CD4-positive, alpha-beta memory T cell (primary cell): Measurements from ENCODE around the gene ZNF516. TPM values are rescaled to one million over a fixed set of nuclear protein-coding genes. Genes with fewer than 3 reads are reported as not detected.
A peak's percentile ranks its signal among the peaks of the same experiment; 100 is the strongest.

Experiments used
- CTCF ChIA-PET: fragments of 350-600 bp; sonication (Branson Sonifier 250); formaldehyde crosslinking; loops from one replicate; lab custom pipeline; 2021; ENCODE audit warnings: inconsistent platforms; ENCODE audit not compliant: partially characterized antibody; lab: Charles Lee
- POLR2A ChIA-PET: fragments of 350-600 bp; sonication (Branson Sonifier 250); formaldehyde crosslinking; loops from one replicate; lab custom pipeline; 2021; ENCODE audit not compliant: partially characterized antibody; lab: Charles Lee
- DNase-seq, 5 donors: peaks; one replicate each; pipeline versions ENCODE4 v3.0.0 to v3.0.0-alpha.2; 2020 to 2022; ENCODE audit warnings: mixed read lengths in 1 of 5
- H3K27ac ChIP-seq: one replicate; pipeline ENCODE4 v1.7.0; 2013; ENCODE audit warnings: low read depth, low read length
- H3K27me3 ChIP-seq: 2 replicates; pipeline ENCODE4 v1.7.0; 2013; ENCODE audit warnings: mild to moderate bottlenecking, low read length, moderate library complexity; ENCODE audit not compliant: insufficient read depth
- H3K36me3 ChIP-seq: 2 replicates; pipeline ENCODE4 v1.7.0; 2013; ENCODE audit warnings: mild to moderate bottlenecking, low read length, moderate library complexity; ENCODE audit not compliant: insufficient read depth
- H3K4me1 ChIP-seq: 2 replicates; pipeline ENCODE4 v1.7.0; 2013; ENCODE audit warnings: mild to moderate bottlenecking, low read length, moderate library complexity; ENCODE audit not compliant: insufficient read depth
- H3K4me3 ChIP-seq, 2 donors: one replicate each; pipeline ENCODE4 v1.7.0; 2013; ENCODE audit warnings: low read length in 2 of 2, mild to moderate bottlenecking in 1 of 2
- H3K9me3 ChIP-seq, 2 donors: one replicate each; pipeline ENCODE4 v1.7.0; 2013; ENCODE audit warnings: low read length in 2 of 2, control low read depth in 1 of 2; ENCODE audit not compliant: control insufficient read depth in 1 of 2
- H3K27ac Mint-ChIP-seq, 7 donors: one replicate each; pipeline ENCODE4 v1.8.0; 2020 to 2021; ENCODE audit warnings: mixed read lengths in 7 of 7, mild to moderate bottlenecking in 6 of 7, inconsistent platforms in 3 of 7, moderate library complexity in 3 of 7
- H3K27me3 Mint-ChIP-seq, 2 donors: one replicate each; pipeline ENCODE4 v1.8.0; 2020 to 2021; ENCODE audit warnings: mixed read lengths in 2 of 2
- H3K36me3 Mint-ChIP-seq, 2 donors: one replicate each; pipeline ENCODE4 v1.8.0; 2020 to 2021; ENCODE audit warnings: mixed read lengths in 2 of 2, inconsistent platforms in 1 of 2, mild to moderate bottlenecking in 1 of 2
- H3K4me1 Mint-ChIP-seq, 4 donors: one replicate each; pipeline ENCODE4 v1.8.0; 2020 to 2021; ENCODE audit warnings: mixed read lengths in 4 of 4, mild to moderate bottlenecking in 1 of 4
- H3K4me3 Mint-ChIP-seq, 8 donors: one replicate each; pipeline ENCODE4 v1.8.0; 2020 to 2021; ENCODE audit warnings: mixed read lengths in 8 of 8, mild to moderate bottlenecking in 7 of 8, moderate library complexity in 6 of 8, inconsistent platforms in 3 of 8
- H3K9me3 Mint-ChIP-seq, 8 donors: one replicate each; pipeline ENCODE4 v1.8.0; 2020 to 2021; ENCODE audit warnings: mixed read lengths in 8 of 8, mild to moderate bottlenecking in 5 of 8, inconsistent platforms in 3 of 8, moderate library complexity in 1 of 8
- intact Hi-C: fragments of 100-400 bp; cut with micrococcal nuclease; formaldehyde crosslinking; loops from one replicate; pipeline ENCODE4 v1.15.1; 2023
- polyA plus RNA-seq, 2 donors: library from polyadenylated mRNA; unstranded; fragments of 300-500 nt; fragmentation: Illumina TruSeq; gene quantifications; one replicate each; pipeline ENCODE4 v1.2.3, GENCODE V29; 2021
- total RNA-seq, 2 experiments: library from RNA; stranded (reverse); gene quantifications; one replicate each; pipeline ENCODE4 v1.2.3, GENCODE V29; 2021

Gene ZNF516
- total and polyA plus RNA-seq, 4 experiments from 2014 or later: 0.25 to 9.9 (median 4.9) TPM

DNA sequence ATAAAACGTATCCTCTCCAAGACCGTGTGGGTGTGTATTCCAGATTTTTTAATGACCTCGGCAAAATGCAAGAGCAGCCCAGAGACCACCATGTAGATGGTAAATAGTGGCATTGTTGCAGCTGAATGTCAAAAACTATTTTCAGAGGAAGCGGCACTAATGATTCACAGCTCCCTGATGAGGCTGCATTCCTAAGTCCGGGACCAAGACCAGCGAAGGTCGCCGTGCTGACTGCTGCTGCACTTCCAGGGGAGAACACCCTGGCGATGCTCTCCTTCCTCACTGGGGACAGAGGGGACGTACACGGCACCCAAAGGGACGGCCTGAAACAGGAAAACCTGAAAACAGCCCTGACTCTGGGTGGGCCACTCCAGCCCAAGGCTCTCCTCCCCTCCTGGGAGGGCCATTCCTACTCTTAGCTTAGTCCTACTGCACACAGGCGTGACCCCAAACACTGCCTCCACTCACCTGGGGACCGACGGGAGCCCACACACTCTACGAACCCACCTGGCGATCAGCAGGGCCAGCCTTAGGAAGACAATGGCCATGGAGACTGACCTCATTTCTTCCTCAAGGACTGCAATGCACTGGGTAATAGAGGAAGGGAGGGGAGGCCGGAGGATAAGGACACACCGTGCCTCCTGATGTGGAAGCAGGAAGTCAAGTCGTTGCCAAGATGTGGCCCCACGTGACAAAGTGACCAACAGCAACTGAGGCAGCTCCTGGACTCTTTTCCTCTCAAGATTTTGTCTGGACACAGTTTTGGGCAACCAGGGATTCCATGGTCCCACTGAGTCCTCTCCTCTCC is 82.8 kb downstream of the ZNF516 start:
- POLR2A ChIA-PET: no interaction called here

GRCh38 chr18:76410660-76411417 is 84.2 kb downstream of the ZNF516 start:
- Mint-ChIP-seq H3K36me3 (no peaks in the 10 kb centered on the region), H3K4me1 (peaks cover 0 to 27% (median 7%) of the 10 kb centered on the region in 4 donors), H3K4me3 (peak overlapping the region in 1 of 8 donors; percentile 5), H3K27ac (peak overlapping the region in 2 of 7 donors; percentile 1 to 53), H3K9me3 (peaks cover 0 to 2% (median 0%) of the 10 kb centered on the region in 8 donors), H3K27me3 (peaks cover 3 to 4% of the 10 kb centered on the region in 2 donors)
- H3K27me3 ChIP-seq: no peaks in the 10 kb centered on the region
- H3K36me3 ChIP-seq: no peaks in the 10 kb centered on the region
- CTCF ChIA-PET: interaction anchor here (3.7 kb wide), 1 partner anchor 12 kb away, joined by 29 read pairs; no protein-coding TSS in a partner anchor
- no peak overlapping the region for H3K27ac ChIP-seq
- H3K9me3 ChIP-seq: no peaks in the 10 kb centered on the region
- H3K4me1 ChIP-seq: peaks cover 10% of the 10 kb centered on the region
- H3K4me3 ChIP-seq: no peak overlapping the region
- POLR2A ChIA-PET: no interaction called here
- no peak for DNase-seq
- intact Hi-C loops: no loop called here

More for the DNA sequence above, 82.8 kb downstream of the ZNF516 start:
- H3K9me3 Mint-ChIP-seq: peaks cover 0 to 2% (median 0%) of the 10 kb centered on the region in 8 donors
- Histone ChIP-seq H3K27me3 (no peaks in the 10 kb centered on the region), H3K4me3 (no peak overlapping the region), H3K27ac (no peak overlapping the region), H3K36me3 (no peaks in the 10 kb centered on the region), H3K9me3 (no peaks in the 10 kb centered on the region), H3K4me1 (peaks cover 10% of the 10 kb centered on the region)
- CTCF ChIA-PET: no interaction called here
- no peak overlapping the region for H3K4me3 Mint-ChIP-seq
- no peak for DNase-seq
- peaks cover 3% of the 10 kb centered on the region in 2 donors for H3K27me3 Mint-ChIP-seq
- no peak overlapping the region for H3K27ac Mint-ChIP-seq
- H3K36me3 Mint-ChIP-seq: no peaks in the 10 kb centered on the region
- intact Hi-C loops: no loop called here
- peaks cover 0 to 22% (median 4%) of the 10 kb centered on the region in 4 donors for H3K4me1 Mint-ChIP-seq

DNA sequence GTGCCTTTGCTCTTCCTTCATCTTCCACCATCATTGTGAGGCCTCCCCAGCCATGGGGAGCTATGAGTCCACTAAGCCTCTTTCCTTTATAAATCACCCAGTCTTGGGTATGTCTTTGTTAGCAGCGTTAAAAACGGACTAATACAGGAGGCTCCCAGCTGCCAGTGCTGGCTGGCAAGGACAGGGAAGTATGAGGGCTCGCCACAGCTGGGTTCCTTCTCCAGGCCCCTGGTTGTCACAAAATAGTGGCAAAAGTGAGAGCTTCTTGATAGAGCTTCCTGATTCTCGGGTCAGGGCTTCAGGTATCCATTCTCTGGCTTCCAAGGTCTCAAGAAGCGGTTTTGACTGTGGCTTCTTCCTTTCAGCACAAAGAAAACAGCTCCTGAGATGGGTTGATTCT is 85.0 kb downstream of the ZNF516 start:
- Histone ChIP-seq H3K4me1 (peaks cover 10% of the 10 kb centered on the region), H3K9me3 (no peaks in the 10 kb centered on the region), H3K27ac (no peak overlapping the region), H3K36me3 (no peaks in the 10 kb centered on the region), H3K4me3 (no peak overlapping the region), H3K27me3 (no peaks in the 10 kb centered on the region)
- no peak overlapping the region for H3K4me3 Mint-ChIP-seq
- H3K27me3 Mint-ChIP-seq: peaks cover 3 to 4% of the 10 kb centered on the region in 2 donors
- CTCF ChIA-PET: interaction anchor here (1.8 to 3.7 kb wide), 2 partner anchors 11 to 299 kb away, joined by 6 to 29 read pairs; no protein-coding TSS in a partner anchor
- H3K36me3 Mint-ChIP-seq: no peaks in the 10 kb centered on the region
- H3K4me1 Mint-ChIP-seq: peaks cover 0 to 28% (median 7%) of the 10 kb centered on the region in 4 donors
- H3K27ac Mint-ChIP-seq: no peak overlapping the region
- POLR2A ChIA-PET: no interaction called here
- peaks cover 0 to 2% (median 0%) of the 10 kb centered on the region in 8 donors for H3K9me3 Mint-ChIP-seq
- intact Hi-C loops: no loop called here
- DNase-seq: no peak

DNA sequence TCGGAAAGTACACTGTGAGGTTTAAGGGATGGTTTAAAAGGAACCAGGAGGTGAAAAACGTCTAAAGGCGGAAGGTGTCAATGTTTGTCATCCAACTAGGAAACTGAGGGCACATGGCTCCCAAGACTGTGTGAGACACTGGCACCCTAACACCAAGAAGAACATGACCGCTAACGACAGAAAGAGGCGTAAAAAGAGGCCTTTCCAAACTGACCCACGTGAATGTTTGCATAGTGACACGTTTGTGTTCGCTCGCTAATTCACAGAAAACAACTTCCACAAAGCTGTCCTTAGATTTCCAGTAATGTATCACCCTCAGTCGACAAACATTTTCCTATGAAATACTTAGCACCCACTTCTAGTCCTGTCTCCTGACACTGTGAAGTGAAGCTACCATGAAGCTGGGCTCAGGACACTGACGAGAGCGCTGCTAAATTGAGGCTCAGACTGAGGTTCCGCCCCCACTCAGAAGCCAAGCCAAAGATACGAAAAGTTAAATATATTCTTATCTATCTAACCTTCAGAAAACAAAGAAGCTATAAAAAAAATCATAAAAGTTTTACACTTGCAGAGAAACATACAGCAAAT is 86.5 kb downstream of the ZNF516 start:
- Histone ChIP-seq H3K27me3 (no peaks in the 10 kb centered on the region), H3K9me3 (no peaks in the 10 kb centered on the region), H3K4me1 (peaks cover 10% of the 10 kb centered on the region), H3K27ac (no peak overlapping the region), H3K36me3 (no peaks in the 10 kb centered on the region), H3K4me3 (no peak overlapping the region)
- DNase-seq: no peak
- intact Hi-C loops: no loop called here
- H3K9me3 Mint-ChIP-seq: peaks cover 0 to 2% (median 0%) of the 10 kb centered on the region in 8 donors
- ChIA-PET CTCF (interaction anchor here (1.8 to 3.7 kb wide), 2 partner anchors 10 to 301 kb away, joined by 6 to 29 read pairs; no protein-coding TSS in a partner anchor), POLR2A (no interaction called here)
- peak overlapping the region in 1 of 7 donors; percentile 29 for H3K27ac Mint-ChIP-seq
- no peak overlapping the region for H3K4me3 Mint-ChIP-seq
- H3K4me1 Mint-ChIP-seq: peaks cover 0 to 28% (median 7%) of the 10 kb centered on the region in 4 donors
- peaks cover 3 to 4% of the 10 kb centered on the region in 2 donors for H3K27me3 Mint-ChIP-seq
- no peaks in the 10 kb centered on the region for H3K36me3 Mint-ChIP-seq

- CTCF ChIA-PET: interaction anchor here (3.7 kb wide), 1 partner anchor 9 kb away, joined by 29 read pairs; no protein-coding TSS in a partner anchor
- no peak overlapping the region for H3K4me3 ChIP-seq
- H3K36me3 ChIP-seq: no peaks in the 10 kb centered on the region
- Mint-ChIP-seq H3K36me3 (no peaks in the 10 kb centered on the region), H3K9me3 (peaks cover 0 to 2% (median 0%) of the 10 kb centered on the region in 8 donors), H3K4me1 (peaks cover 0 to 26% (median 6%) of the 10 kb centered on the region in 4 donors), H3K27me3 (peaks cover under 1 to 4% of the 10 kb centered on the region in 2 donors), H3K27ac (no peak overlapping the region), H3K4me3 (no peak overlapping the region)
- H3K9me3 ChIP-seq: no peaks in the 10 kb centered on the region
- H3K4me1 ChIP-seq: peaks cover 10% of the 10 kb centered on the region
- no peaks in the 10 kb centered on the region for H3K27me3 ChIP-seq
- POLR2A ChIA-PET: no interaction called here
- no peak for DNase-seq
- intact Hi-C loops: no loop called here
- H3K27ac ChIP-seq: no peak overlapping the region
Measured at GRCh38 chr18:76407681-76408080, 87.4 kb downstream of the ZNF516 start.

DNA sequence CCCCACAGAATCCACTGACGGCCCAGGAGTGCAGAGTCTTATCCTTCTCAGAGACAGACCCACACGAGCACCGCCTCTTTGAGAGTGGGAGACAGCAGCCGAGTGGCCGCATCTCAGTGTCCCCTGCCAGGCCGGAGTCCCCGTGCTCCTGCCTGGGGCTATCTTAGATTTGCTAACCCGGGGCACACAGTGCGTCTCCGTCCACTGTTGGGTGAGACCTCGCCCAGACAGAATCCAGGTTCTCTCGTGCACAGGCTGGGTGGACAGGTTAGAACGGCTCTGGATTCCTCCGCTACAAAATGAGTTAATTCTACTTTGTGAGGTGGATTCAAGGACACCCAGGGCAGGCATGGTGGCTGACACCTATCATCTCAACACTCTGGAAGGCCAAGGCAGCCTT is 88.3 kb downstream of the ZNF516 start:
- no peak overlapping the region for H3K27ac ChIP-seq
- intact Hi-C loops: no loop called here
- peaks cover 10% of the 10 kb centered on the region for H3K4me1 ChIP-seq
- H3K27me3 Mint-ChIP-seq: peaks cover 0 to 4% of the 10 kb centered on the region in 2 donors
- H3K4me3 Mint-ChIP-seq: no peak overlapping the region
- no peak overlapping the region for H3K27ac Mint-ChIP-seq
- H3K4me1 Mint-ChIP-seq: peaks cover 0 to 24% (median 6%) of the 10 kb centered on the region in 4 donors
- H3K36me3 ChIP-seq: no peaks in the 10 kb centered on the region
- peaks cover 0 to 2% (median 0%) of the 10 kb centered on the region in 8 donors for H3K9me3 Mint-ChIP-seq
- H3K27me3 ChIP-seq: no peaks in the 10 kb centered on the region
- H3K36me3 Mint-ChIP-seq: no peaks in the 10 kb centered on the region
- DNase-seq: no peak
- H3K4me3 ChIP-seq: no peak overlapping the region
- CTCF ChIA-PET: no interaction called here
- POLR2A ChIA-PET: no interaction called here
- no peaks in the 10 kb centered on the region for H3K9me3 ChIP-seq
